Neural cell (in vitro differentiated cells): ENCODE data around the gene HK2. TPM values are rescaled to one million over a fixed set of nuclear protein-coding genes. Genes with fewer than 3 reads are reported as not detected.

Experiments
- H2AFZ ChIP-seq: fragments of 200-600, 300-800 bp; sonication (generic), shearing (Covaris generic); 2 replicates; pipeline ENCODE4 v1.6.0; 2014; ENCODE audit warnings: low read depth, mild to moderate bottlenecking, antibody characterized with exemption, low read length, moderate library complexity
- H3F3A ChIP-seq: fragments of 200-600 bp; shearing (Covaris generic); 2 replicates; pipeline ENCODE4 v1.6.1; 2016; ENCODE audit warnings: mild to moderate bottlenecking, moderate library complexity, mixed read lengths, antibody characterized with exemption, low read length; ENCODE audit not compliant: insufficient read depth, poor library complexity, severe bottlenecking
- H3K27ac ChIP-seq: fragments of 200-600, 300-800 bp; sonication (generic), shearing (Covaris generic); 2 replicates; pipeline ENCODE4 v1.5.1; 2014; ENCODE audit warnings: mild to moderate bottlenecking, low read length, moderate library complexity
- H3K27me3 ChIP-seq: fragments of 300-800, 200-600 bp; sonication (generic), shearing (Covaris generic); 2 replicates; pipeline ENCODE4 v1.6.0; 2014; ENCODE audit warnings: mild to moderate bottlenecking, low read depth, low read length, moderate library complexity; ENCODE audit not compliant: insufficient read depth
- H3K36me3 ChIP-seq: fragments of 300-800, 200-600 bp; sonication (generic), shearing (Covaris generic); 2 replicates; pipeline ENCODE4 v1.5.1; 2014; ENCODE audit warnings: mild to moderate bottlenecking, antibody characterized with exemption, low read length, moderate library complexity; ENCODE audit not compliant: insufficient read depth
- H3K4me2 ChIP-seq: fragments of 300-800, 200-600 bp; sonication (generic), shearing (Covaris generic); 2 replicates; pipeline ENCODE4 v1.6.0; 2014; ENCODE audit warnings: mild to moderate bottlenecking, low read length
- H3K4me3 ChIP-seq: fragments of 300-800, 200-600 bp; sonication (generic), shearing (Covaris generic); 2 replicates; pipeline ENCODE4 v1.5.1; 2014; ENCODE audit warnings: mild to moderate bottlenecking, low read length, moderate library complexity
- H3K79me2 ChIP-seq: fragments of 200-600 bp; shearing (Covaris generic); replicated peaks from 2 replicates; pipeline ENCODE4 v1.6.0; 2014; ENCODE audit warnings: mild to moderate bottlenecking, low read length, moderate library complexity; ENCODE audit not compliant: insufficient read depth
- H3K9ac ChIP-seq: fragments of 300-800, 200-600 bp; sonication (generic), shearing (Covaris generic); 2 replicates; pipeline ENCODE4 v1.6.1; 2016; ENCODE audit warnings: mild to moderate bottlenecking, low read length, mixed read lengths
- H3K9me2 ChIP-seq: fragments of 200-600 bp; shearing (Covaris generic); 2 replicates; pipeline ENCODE4 v1.6.1; 2016; ENCODE audit warnings: mild to moderate bottlenecking, low read length, mixed read lengths; ENCODE audit not compliant: insufficient read depth
- H3K9me3 ChIP-seq: fragments of 200-600, 300-800 bp; sonication (generic), shearing (Covaris generic); 2 replicates; pipeline ENCODE4 v1.6.1; 2016; ENCODE audit warnings: mild to moderate bottlenecking, mixed run types, low read length, moderate library complexity, mixed read lengths
- H4K20me1 ChIP-seq: fragments of 200-600 bp; shearing (Covaris generic); 2 replicates; pipeline ENCODE4 v1.6.1; 2016; ENCODE audit warnings: mild to moderate bottlenecking, mixed run types; ENCODE audit not compliant: insufficient read depth
- EP300 ChIP-seq: fragments of 450-650 bp; conservative IDR thresholded peaks from 2 replicates; pipeline ENCODE4 v1.6.1; 2014; ENCODE audit warnings: antibody characterized with exemption, mild to moderate bottlenecking, moderate library complexity; ENCODE audit not compliant: poor library complexity, severe bottlenecking
- EZH2 ChIP-seq: fragments of 200-600, 300-800 bp; shearing (Covaris generic), sonication (generic); IDR thresholded peaks from 2 replicates; pipeline ENCODE4 v1.6.1; 2014; ENCODE audit warnings: antibody characterized with exemption, low read length, borderline replicate concordance, mild to moderate bottlenecking; ENCODE audit not compliant: insufficient read depth, poor library complexity, severe bottlenecking
- MXI1 ChIP-seq: fragments of 450-650 bp; conservative IDR thresholded peaks from 2 replicates; pipeline ENCODE4 v1.6.1; 2014; ENCODE audit warnings: antibody characterized with exemption, mild to moderate bottlenecking; ENCODE audit not compliant: poor library complexity, severe bottlenecking
- POLR2AphosphoS5 ChIP-seq: IDR thresholded peaks from 2 replicates; pipeline ENCODE4 v1.6.1; 2012
- RAD21 ChIP-seq: fragments of 450-650 bp; conservative IDR thresholded peaks from 2 replicates; pipeline ENCODE4 v1.6.1; 2014; ENCODE audit warnings: antibody characterized with exemption, mild to moderate bottlenecking, moderate library complexity
- SMC3 ChIP-seq: fragments of 450-650 bp; conservative IDR thresholded peaks from 2 replicates; pipeline ENCODE4 v1.6.1; 2014; ENCODE audit warnings: antibody characterized with exemption, mild to moderate bottlenecking, moderate library complexity; ENCODE audit not compliant: poor library complexity
- TAF1 ChIP-seq: IDR thresholded peaks from 2 replicates; pipeline ENCODE4 v1.6.1; 2012; ENCODE audit warnings: low read depth
- polyA plus RNA-seq: library from polyadenylated mRNA; depleted of rRNA; stranded (reverse); fragments of >200 nt; gene quantifications from 2 replicates; pipeline ENCODE4 v1.2.3, GENCODE V29; 2014
- TF ChIP-seq, protein P1 (sequence below): fragments of 450-650 bp; IDR thresholded peaks from 2 replicates; pipeline ENCODE4 v1.5.1; 2014; ENCODE audit warnings: antibody characterized with exemption, mild to moderate bottlenecking, moderate library complexity; ENCODE audit not compliant: poor library complexity, severe bottlenecking
- TF ChIP-seq, protein P2 (sequence below): IDR thresholded peaks from 2 replicates; pipeline ENCODE4 v1.6.1; 2012; ENCODE audit warnings: borderline replicate concordance

Gene HK2
- polyA plus RNA-seq, 1 donor from 2014 or later, result 0.47 TPM

DNA sequence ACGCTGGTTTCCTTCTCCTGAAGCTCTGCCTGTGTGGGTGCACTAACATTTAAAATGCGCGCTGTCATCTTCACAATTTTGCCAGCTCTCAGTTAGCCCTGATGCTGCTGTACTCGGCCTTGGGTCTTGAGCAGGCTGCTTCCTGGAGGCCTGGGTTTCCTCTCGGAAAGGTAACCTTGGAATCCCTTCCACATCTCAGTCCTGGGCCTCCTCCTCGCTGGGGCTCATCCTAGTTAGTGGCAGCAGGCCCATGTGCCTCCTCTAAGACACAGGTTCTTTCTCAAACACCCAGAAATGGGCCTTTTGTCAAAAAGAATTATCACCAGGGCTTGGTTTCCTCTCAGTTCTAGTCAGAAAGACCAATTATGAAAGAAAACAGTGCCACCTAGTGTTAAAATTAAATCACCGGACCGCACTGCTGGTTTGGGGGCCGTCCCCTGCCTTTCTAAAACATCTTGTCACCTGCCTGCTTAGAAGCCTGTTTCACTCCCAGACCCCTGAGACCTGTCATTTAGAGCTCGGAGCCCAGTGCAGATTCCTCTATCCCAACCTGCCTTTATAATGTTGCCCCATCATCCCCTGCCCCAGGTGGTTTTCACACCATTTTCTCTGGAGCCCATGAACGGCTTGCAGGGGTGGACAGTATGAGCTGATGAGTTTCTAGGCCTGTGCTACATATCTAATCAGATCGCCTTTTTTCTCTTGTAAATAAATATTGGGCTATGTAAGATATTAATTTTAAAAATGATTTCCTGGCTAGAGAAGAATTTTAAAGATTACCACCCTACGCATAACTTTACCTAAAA, 42.4 kb downstream of the HK2 start:
- H3K9ac ChIP-seq, result no peak overlapping the region
- no peaks in the 10 kb centered on the region for H3K79me2 ChIP-seq
- no peak overlapping the region for H3K4me2 ChIP-seq
- no peaks in the 10 kb centered on the region for H3F3A ChIP-seq
- no peak overlapping the region for H2AFZ ChIP-seq
- H3K4me3 ChIP-seq, result no peak overlapping the region
- no peak overlapping the region for H3K27ac ChIP-seq
- H3K27me3 ChIP-seq, result no peaks in the 10 kb centered on the region
- no peaks in the 10 kb centered on the region for H4K20me1 ChIP-seq
- H3K9me2 ChIP-seq, result no peaks in the 10 kb centered on the region
- no peaks in the 10 kb centered on the region for H3K9me3 ChIP-seq
- H3K36me3 ChIP-seq, result no peaks in the 10 kb centered on the region
- peak; percentile 85 for TF ChIP-seq RAD21
- TF ChIP-seq, protein P1, sequence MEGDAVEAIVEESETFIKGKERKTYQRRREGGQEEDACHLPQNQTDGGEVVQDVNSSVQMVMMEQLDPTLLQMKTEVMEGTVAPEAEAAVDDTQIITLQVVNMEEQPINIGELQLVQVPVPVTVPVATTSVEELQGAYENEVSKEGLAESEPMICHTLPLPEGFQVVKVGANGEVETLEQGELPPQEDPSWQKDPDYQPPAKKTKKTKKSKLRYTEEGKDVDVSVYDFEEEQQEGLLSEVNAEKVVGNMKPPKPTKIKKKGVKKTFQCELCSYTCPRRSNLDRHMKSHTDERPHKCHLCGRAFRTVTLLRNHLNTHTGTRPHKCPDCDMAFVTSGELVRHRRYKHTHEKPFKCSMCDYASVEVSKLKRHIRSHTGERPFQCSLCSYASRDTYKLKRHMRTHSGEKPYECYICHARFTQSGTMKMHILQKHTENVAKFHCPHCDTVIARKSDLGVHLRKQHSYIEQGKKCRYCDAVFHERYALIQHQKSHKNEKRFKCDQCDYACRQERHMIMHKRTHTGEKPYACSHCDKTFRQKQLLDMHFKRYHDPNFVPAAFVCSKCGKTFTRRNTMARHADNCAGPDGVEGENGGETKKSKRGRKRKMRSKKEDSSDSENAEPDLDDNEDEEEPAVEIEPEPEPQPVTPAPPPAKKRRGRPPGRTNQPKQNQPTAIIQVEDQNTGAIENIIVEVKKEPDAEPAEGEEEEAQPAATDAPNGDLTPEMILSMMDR, result peak; percentile 92
- no peak for TF ChIP-seq MXI1
- peak; percentile 88 for TF ChIP-seq SMC3

DNA sequence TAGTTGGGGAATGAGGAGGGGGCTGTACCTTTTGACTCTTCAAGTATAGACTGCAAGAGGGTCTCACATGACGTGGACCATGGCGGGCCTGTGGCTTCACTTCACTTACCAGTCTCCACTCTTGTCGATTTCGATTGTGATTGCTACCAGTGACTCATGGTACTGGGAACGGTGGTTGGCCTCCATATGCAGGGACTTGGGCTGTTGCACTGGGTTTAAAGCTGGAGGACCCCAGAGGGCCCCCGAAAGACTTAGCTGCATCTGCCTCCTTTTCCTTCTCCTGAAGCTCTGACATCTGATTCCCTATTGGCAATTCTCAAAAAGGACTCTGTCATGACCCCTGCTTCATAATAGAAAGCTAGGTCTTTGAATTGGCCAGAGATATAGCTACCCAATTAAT, 43.4 kb downstream of the HK2 start:
- no peak overlapping the region for H3K4me3 ChIP-seq
- no peaks in the 10 kb centered on the region for H4K20me1 ChIP-seq
- TF ChIP-seq EP300, result no peak
- TF ChIP-seq EZH2, result no peak
- TF ChIP-seq, protein P2, sequence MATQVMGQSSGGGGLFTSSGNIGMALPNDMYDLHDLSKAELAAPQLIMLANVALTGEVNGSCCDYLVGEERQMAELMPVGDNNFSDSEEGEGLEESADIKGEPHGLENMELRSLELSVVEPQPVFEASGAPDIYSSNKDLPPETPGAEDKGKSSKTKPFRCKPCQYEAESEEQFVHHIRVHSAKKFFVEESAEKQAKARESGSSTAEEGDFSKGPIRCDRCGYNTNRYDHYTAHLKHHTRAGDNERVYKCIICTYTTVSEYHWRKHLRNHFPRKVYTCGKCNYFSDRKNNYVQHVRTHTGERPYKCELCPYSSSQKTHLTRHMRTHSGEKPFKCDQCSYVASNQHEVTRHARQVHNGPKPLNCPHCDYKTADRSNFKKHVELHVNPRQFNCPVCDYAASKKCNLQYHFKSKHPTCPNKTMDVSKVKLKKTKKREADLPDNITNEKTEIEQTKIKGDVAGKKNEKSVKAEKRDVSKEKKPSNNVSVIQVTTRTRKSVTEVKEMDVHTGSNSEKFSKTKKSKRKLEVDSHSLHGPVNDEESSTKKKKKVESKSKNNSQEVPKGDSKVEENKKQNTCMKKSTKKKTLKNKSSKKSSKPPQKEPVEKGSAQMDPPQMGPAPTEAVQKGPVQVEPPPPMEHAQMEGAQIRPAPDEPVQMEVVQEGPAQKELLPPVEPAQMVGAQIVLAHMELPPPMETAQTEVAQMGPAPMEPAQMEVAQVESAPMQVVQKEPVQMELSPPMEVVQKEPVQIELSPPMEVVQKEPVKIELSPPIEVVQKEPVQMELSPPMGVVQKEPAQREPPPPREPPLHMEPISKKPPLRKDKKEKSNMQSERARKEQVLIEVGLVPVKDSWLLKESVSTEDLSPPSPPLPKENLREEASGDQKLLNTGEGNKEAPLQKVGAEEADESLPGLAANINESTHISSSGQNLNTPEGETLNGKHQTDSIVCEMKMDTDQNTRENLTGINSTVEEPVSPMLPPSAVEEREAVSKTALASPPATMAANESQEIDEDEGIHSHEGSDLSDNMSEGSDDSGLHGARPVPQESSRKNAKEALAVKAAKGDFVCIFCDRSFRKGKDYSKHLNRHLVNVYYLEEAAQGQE, result no peak
- no peak for TF ChIP-seq POLR2AphosphoS5
- no peak for TF ChIP-seq SMC3
- no peak for TF ChIP-seq TAF1
- TF ChIP-seq, protein P1, result no peak
- TF ChIP-seq RAD21, result no peak
- no peak for TF ChIP-seq MXI1
- no peaks in the 10 kb centered on the region for H3K36me3 ChIP-seq
- no peaks in the 10 kb centered on the region for H3K9me2 ChIP-seq
- H3K4me2 ChIP-seq, result no peak overlapping the region
- H3K79me2 ChIP-seq, result no peaks in the 10 kb centered on the region
- no peaks in the 10 kb centered on the region for H3F3A ChIP-seq
- no peaks in the 10 kb centered on the region for H3K9me3 ChIP-seq
- no peak overlapping the region for H3K9ac ChIP-seq
- no peaks in the 10 kb centered on the region for H3K27me3 ChIP-seq
- H3K27ac ChIP-seq, result no peak overlapping the region
- H2AFZ ChIP-seq, result no peak overlapping the region
